H1 (cell line): ENCODE measurements around the gene HOXB6. TPM values are rescaled to one million over a fixed set of nuclear protein-coding genes. Genes with fewer than 3 reads are reported as not detected.

Experiments used
- CTCF ChIA-PET: fragments of 300-600 bp; sonication (Branson Sonifier 250); formaldehyde crosslinking; loops from one replicate; lab custom pipeline; 2021; ENCODE audit not compliant: partially characterized antibody; lab: Charles Lee
- POLR2A ChIA-PET: fragments of 300-600 bp; sonication (Branson Sonifier 250); formaldehyde crosslinking; loops from one replicate; lab custom pipeline; 2021; ENCODE audit warnings: inconsistent platforms; ENCODE audit not compliant: partially characterized antibody; lab: Charles Lee
- DNase-seq, 2 experiments: peaks; one replicate each; pipeline versions ENCODE4 v3.0.0 to v3.0.0-alpha.2; 2010 to 2022; ENCODE audit warnings: low spot score in 2 of 2, low read depth in 1 of 2, mixed read lengths in 1 of 2
- FAIRE-seq: peaks from 2 replicates; lab custom pipeline; 2011; peaks lifted over from hg19 to GRCh38; lab: Jason Lieb, UNC
- H2AFZ ChIP-seq: 2 replicates; pipeline ENCODE4 v1.8.1; 2012; ENCODE audit warnings: low read length, inconsistent platforms
- H2AK5ac ChIP-seq: 2 replicates; pipeline ENCODE4 v1.6.1; 2013; ENCODE audit warnings: low read depth, low read length
- H2BK120ac ChIP-seq: replicated peaks from 2 replicates; pipeline ENCODE3; 2013; ENCODE audit warnings: low read depth, low read length, inconsistent platforms
- H2BK12ac ChIP-seq: 2 replicates; pipeline ENCODE4 v1.6.1; 2013; ENCODE audit warnings: low read depth, low read length
- H2BK15ac ChIP-seq: 2 replicates; pipeline ENCODE4 v1.6.1; 2013; ENCODE audit warnings: low read length
- H2BK20ac ChIP-seq: 2 replicates; pipeline ENCODE4 v1.6.1; 2013; ENCODE audit warnings: low read length
- H2BK5ac ChIP-seq: 2 replicates; pipeline ENCODE4 v1.6.1; 2013; ENCODE audit warnings: low read depth, low read length
- H3K14ac ChIP-seq: 2 replicates; pipeline ENCODE4 v1.6.1; 2013; ENCODE audit warnings: inconsistent platforms; ENCODE audit not compliant: insufficient read length
- H3K18ac ChIP-seq: 2 replicates; pipeline ENCODE4 v1.6.1; 2013; ENCODE audit warnings: low read length; ENCODE audit errors: extremely low read depth
- H3K23ac ChIP-seq: 2 replicates; pipeline ENCODE4 v1.6.1; 2013; ENCODE audit warnings: inconsistent platforms; ENCODE audit not compliant: insufficient read length
- H3K23me2 ChIP-seq: 2 replicates; pipeline ENCODE4 v1.6.1; 2013; ENCODE audit warnings: low read depth, low read length
- H3K27ac ChIP-seq: 2 replicates; pipeline ENCODE4 v1.6.1; 2011; ENCODE audit warnings: low read depth, low read length, inconsistent platforms
- H3K27me3 ChIP-seq, 4 experiments: replicated peaks in 1 of 4; 1 replicate in 1 of 4; 2 replicates in 3 of 4; pipeline versions ENCODE4 v1.6.1 to v1.8.1; 2011 to 2013; ENCODE audit warnings: low read length in 3 of 4, mild to moderate bottlenecking in 3 of 4, inconsistent platforms in 2 of 4, mixed read lengths in 2 of 4, moderate library complexity in 1 of 4; ENCODE audit not compliant: control insufficient read depth in 3 of 4, insufficient read depth in 3 of 4; ENCODE audit errors: extremely low read depth in 1 of 4
- H3K36me3 ChIP-seq, 4 experiments: 2 replicates each; pipeline versions ENCODE4 v1.6.1 to v1.8.1; 2011 to 2013; ENCODE audit warnings: mild to moderate bottlenecking in 4 of 4, low read length in 3 of 4, moderate library complexity in 2 of 4, control low read depth in 1 of 4, inconsistent platforms in 1 of 4; ENCODE audit not compliant: insufficient read depth in 4 of 4, control insufficient read depth in 2 of 4
- H3K4ac ChIP-seq: replicated peaks from 2 replicates; pipeline ENCODE3; 2013; ENCODE audit warnings: low read length, low read depth, mixed read lengths, inconsistent platforms; ENCODE audit not compliant: insufficient read length
- H3K4me1 ChIP-seq, 4 experiments: replicated peaks in 1 of 4; 1 replicate in 1 of 4; 2 replicates in 3 of 4; pipeline versions ENCODE4 v1.6.1 to v1.8.1; 2011 to 2013; ENCODE audit warnings: low read length in 3 of 4, inconsistent platforms in 2 of 4, mixed read lengths in 1 of 4; ENCODE audit not compliant: insufficient read depth in 4 of 4, control insufficient read depth in 3 of 4
- H3K4me2 ChIP-seq, 2 experiments: 2 replicates each; pipeline versions ENCODE4 v1.6.1 to v1.8.1; 2011 to 2013; ENCODE audit warnings: low read depth in 2 of 2, low read length in 2 of 2, control low read depth in 1 of 2, inconsistent platforms in 1 of 2, mild to moderate bottlenecking in 1 of 2; ENCODE audit not compliant: insufficient read depth in 1 of 2
- H3K4me3 ChIP-seq, 4 experiments: fragments of 200-600, 300-600 bp in 1 of 4; sonication (generic), shearing (Covaris generic), sonication (Bioruptor Twin) in 1 of 4; 2 replicates each; pipeline versions ENCODE4 v1.5.1 to v1.8.1; 2011 to 2016; ENCODE audit warnings: low read length in 4 of 4, low read depth in 3 of 4, control low read depth in 2 of 4, inconsistent platforms in 2 of 4, mild to moderate bottlenecking in 2 of 4, mixed read lengths in 1 of 4, moderate library complexity in 1 of 4; ENCODE audit not compliant: insufficient read depth in 2 of 4; ENCODE audit errors: extremely low read depth in 1 of 4
- H3K56ac ChIP-seq: replicated peaks from 2 replicates; pipeline ENCODE3; 2013; ENCODE audit warnings: low read depth, mild to moderate bottlenecking, mixed read lengths, low read length, inconsistent platforms; ENCODE audit not compliant: insufficient read length
- H3K79me1 ChIP-seq: 2 replicates; pipeline ENCODE4 v1.6.1; 2013; ENCODE audit warnings: low read depth, low read length, control low read depth
- H3K79me2 ChIP-seq, 2 experiments: 2 replicates each; pipeline versions ENCODE4 v1.6.1 to v1.8.1; 2012 to 2013; ENCODE audit warnings: low read length in 2 of 2, mild to moderate bottlenecking in 2 of 2, inconsistent platforms in 1 of 2; ENCODE audit not compliant: insufficient read depth in 2 of 2, control insufficient read depth in 1 of 2
- H3K9ac ChIP-seq, 4 experiments: replicated peaks in 1 of 4; 1 replicate in 1 of 4; 2 replicates in 3 of 4; pipeline versions ENCODE4 v1.6.1 to v1.8.1; 2011 to 2013; ENCODE audit warnings: low read depth in 3 of 4, low read length in 3 of 4, control low read depth in 2 of 4, mild to moderate bottlenecking in 2 of 4, moderate library complexity in 2 of 4, inconsistent platforms in 1 of 4; ENCODE audit errors: extremely low read depth in 1 of 4
- H3K9me3 ChIP-seq, 2 experiments: 2 replicates each; pipeline versions ENCODE4 v1.6.1 to v1.8.1; 2012 to 2013; ENCODE audit warnings: mild to moderate bottlenecking in 2 of 2, moderate library complexity in 2 of 2, control low read depth in 1 of 2, inconsistent platforms in 1 of 2, low read depth in 1 of 2, low read length in 1 of 2, mixed read lengths in 1 of 2; ENCODE audit not compliant: insufficient read depth in 2 of 2
- H4K20me1 ChIP-seq, 2 experiments: replicated peaks in 1 of 2; 2 replicates each; pipeline versions ENCODE3 to v1.8.1; 2011 to 2013; ENCODE audit warnings: inconsistent platforms in 2 of 2, low read length in 2 of 2, mild to moderate bottlenecking in 1 of 2; ENCODE audit not compliant: insufficient read depth in 2 of 2, control insufficient read depth in 1 of 2
- H4K5ac ChIP-seq: 2 replicates; pipeline ENCODE4 v1.6.1; 2013; ENCODE audit warnings: low read length, low read depth, mixed read lengths, inconsistent platforms; ENCODE audit not compliant: insufficient read length
- H4K8ac ChIP-seq: 2 replicates; pipeline ENCODE4 v1.8.0; 2013; ENCODE audit warnings: mild to moderate bottlenecking, moderate library complexity, low read length, inconsistent platforms; ENCODE audit not compliant: insufficient read depth; ENCODE audit errors: extremely low read depth
- H4K91ac ChIP-seq: replicated peaks from 2 replicates; pipeline ENCODE3; 2013; ENCODE audit warnings: low read length, mixed read lengths, inconsistent platforms; ENCODE audit not compliant: insufficient read length
- BRCA1 ChIP-seq: IDR thresholded peaks from 2 replicates; pipeline ENCODE4 v1.6.1; 2012; ENCODE audit warnings: low read depth, low read length, improper control_type of control experiment
- CTCF ChIP-seq, 3 experiments: IDR thresholded peaks; 1 replicate in 2 of 3; 2 replicates in 1 of 3; pipeline versions ENCODE4 v1.5.1 to v1.6.1; 2011; ENCODE audit warnings: low read length in 3 of 3, mild to moderate bottlenecking in 3 of 3, inconsistent platforms in 2 of 3, low read depth in 1 of 3, moderate library complexity in 1 of 3; ENCODE audit not compliant: insufficient read depth in 1 of 3; ENCODE audit errors: control extremely low read depth in 1 of 3
- EP300 ChIP-seq, 2 experiments: IDR thresholded peaks; 1 replicate in 1 of 2; 2 replicates in 1 of 2; pipeline ENCODE4 v1.6.1; 2011 to 2012; ENCODE audit warnings: low read depth in 2 of 2, low read length in 2 of 2, mild to moderate bottlenecking in 2 of 2, borderline replicate concordance in 1 of 2, inconsistent platforms in 1 of 2, moderate library complexity in 1 of 2
- GABPA ChIP-seq: IDR thresholded peaks from 2 replicates; pipeline ENCODE4 v1.6.1; 2011; ENCODE audit warnings: mild to moderate bottlenecking, low read length, moderate library complexity, borderline replicate concordance; ENCODE audit not compliant: insufficient read depth
- GTF2F1 ChIP-seq: IDR thresholded peaks from 2 replicates; pipeline ENCODE4 v1.6.1; 2012; ENCODE audit warnings: low read depth, low read length, improper control_type of control experiment, borderline replicate concordance
- NRF1 ChIP-seq: IDR thresholded peaks from 2 replicates; pipeline ENCODE4 v1.6.1; 2011; ENCODE audit warnings: mild to moderate bottlenecking, low read depth, low read length, improper control_type of control experiment
- SP4 ChIP-seq: IDR thresholded peaks from 2 replicates; pipeline ENCODE4 v1.6.1; 2012; ENCODE audit warnings: low read length, inconsistent platforms
- WGBS, 2 experiments: shearing (Covaris generic) in 1 of 2; methylation state at CpG; one replicate each; pipeline versions ENCODE4 v1.1.6 to v1.1.7; 2013 to 2015; ENCODE audit warnings: low lambda C conversion rate in 2 of 2, mixed read lengths in 2 of 2, inconsistent platforms in 1 of 2, low coverage in 1 of 2, missing lambda C conversion rate in 1 of 2; ENCODE audit not compliant: insufficient replicate concordance in 2 of 2, insufficient coverage in 1 of 2, insufficient read length in 1 of 2; ENCODE audit errors: extremely low coverage in 1 of 2, missing lambda C conversion rate in 1 of 2; 5-methylcytosine and 5-hydroxymethylcytosine counted together
- polyA plus RNA-seq, 7 experiments: library from polyadenylated mRNA; depleted of rRNA in 3 of 7; stranded (reverse) in 5 of 7; unstranded in 2 of 7; fragments of >200 nt in 5 of 7; fragments of 200-250 nt in 2 of 7; gene quantifications; 1 replicate in 5 of 7; 2 replicates in 1 of 7; 4 replicates in 1 of 7; pipeline versions ENCODE4 v1.2.1 to v1.2.3, GENCODE V29; 2011 to 2013; ENCODE audit warnings: missing spikeins in 2 of 7, mixed read lengths in 2 of 7
- total RNA-seq: library from RNA; stranded (reverse); fragmentation: NEBNext Ultra II Directional; extraction: Animal tissue kit (Norgen Biotek cat#: 25700); gene quantifications from 2 replicates; pipeline ENCODE4 v1.2.1, GENCODE V29; 2021
- TF ChIP-seq, protein P1 (sequence below): IDR thresholded peaks from 2 replicates; pipeline ENCODE4 v1.6.1; 2011; ENCODE audit warnings: low read depth, mild to moderate bottlenecking, low read length; ENCODE audit not compliant: insufficient read depth

The HOXB6 gene
- total and polyA plus RNA-seq, 2 of the 8 experiments (the other 6 are each of a cell fraction or from before 2014, with no cell fraction given), result not detected

DNA sequence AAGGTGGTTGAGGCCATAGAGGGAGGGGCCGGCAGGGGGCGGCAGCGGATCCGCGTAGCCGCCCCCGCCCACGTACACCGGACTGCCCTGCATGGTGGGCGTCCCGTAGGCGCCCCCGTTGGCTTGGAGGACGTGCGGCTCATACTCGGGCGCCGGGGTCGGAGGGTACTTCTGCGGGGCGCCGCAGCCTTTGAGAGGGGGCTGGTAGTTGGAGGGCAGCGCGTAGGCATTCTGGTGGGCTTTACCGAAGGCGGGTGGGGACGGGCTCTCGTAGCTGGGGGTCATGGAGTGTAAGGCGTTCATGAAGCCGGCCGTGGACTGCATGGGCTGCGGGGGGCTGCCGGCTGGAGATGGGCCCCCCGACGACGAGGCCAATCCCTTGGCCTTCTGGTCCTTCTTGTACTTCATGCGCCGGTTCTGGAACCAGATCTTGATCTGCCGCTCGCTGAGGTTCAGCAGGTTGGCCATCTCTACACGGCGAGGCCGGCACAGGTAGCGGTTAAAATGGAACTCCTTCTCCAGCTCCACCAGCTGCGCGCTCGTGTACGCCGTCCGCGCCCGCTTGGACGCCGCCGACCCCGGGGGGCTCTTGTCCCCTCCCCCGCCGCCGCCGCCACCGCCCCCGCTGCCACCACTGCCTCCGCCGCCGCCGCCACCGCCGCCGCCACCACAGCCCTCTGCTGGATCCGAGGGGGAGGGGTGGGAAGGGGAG, 54.1 kb downstream of the HOXB6 start:
- peaks cover 7 to 29% (median 12%) of the 10 kb centered on the region in 4 experiments for H3K4me1 ChIP-seq
- H3K4ac ChIP-seq, result no peak overlapping the region
- FAIRE-seq (no peak), DNase-seq (no peak)
- H2BK120ac ChIP-seq, result no peak overlapping the region
- no peak overlapping the region for H2BK5ac ChIP-seq
- H2BK12ac ChIP-seq, result no peak overlapping the region
- peak overlapping the region in 1 of 4 experiments; percentile 12; a peak in 1 of 8 replicates for H3K4me3 ChIP-seq
- H3K9me3 ChIP-seq, result no peaks in the 10 kb centered on the region
- H3K36me3 ChIP-seq, result peaks cover 0 to 3% (median 0%) of the 10 kb centered on the region in 4 experiments; a peak in 1 of 8 replicates
- H4K8ac ChIP-seq, result no peak overlapping the region; the same call in 1 of the 2 replicates
- H2BK20ac ChIP-seq, result no peak overlapping the region
- H2AK5ac ChIP-seq, result no peak overlapping the region
- no peak overlapping the region for H3K9ac ChIP-seq
- no peak overlapping the region for H4K91ac ChIP-seq
- H3K56ac ChIP-seq, result no peak overlapping the region
- ChIA-PET CTCF (interaction anchor here (0.7 to 6.6 kb wide), 16 partner anchors 9 to 90 kb away, joined by 3 to 53 read pairs (median 5); partner anchors contain the start of genes HOXB1, HOXB3 and HOXB5), POLR2A (no interaction called here)
- no peak overlapping the region for H3K27ac ChIP-seq
- H3K79me1 ChIP-seq, result no peaks in the 10 kb centered on the region
- H3K27me3 ChIP-seq, result peaks cover 95 to 100% (median 98%) of the 10 kb centered on the region in 4 experiments
- H4K20me1 ChIP-seq, result peaks cover 18 to 21% of the 10 kb centered on the region in 2 experiments
- H2BK15ac ChIP-seq, result no peak overlapping the region
- H3K23me2 ChIP-seq, result no peaks in the 10 kb centered on the region; the same call in 1 of the 2 replicates
- no peak overlapping the region for H4K5ac ChIP-seq
- H3K79me2 ChIP-seq, result no peaks in the 10 kb centered on the region
- no peak overlapping the region for H3K23ac ChIP-seq
- 5% methylated on average over 39 of the region's 70 CpGs; no CpG with 5 or more reads in 1 of the 2 experiments for WGBS, 2 experiments
- peak overlapping the region; percentile 20 to 40; a peak in 3 of 4 replicates for H3K4me2 ChIP-seq
- no peak overlapping the region for H2AFZ ChIP-seq
- H3K14ac ChIP-seq, result no peak overlapping the region
- H3K18ac ChIP-seq, result no peak overlapping the region
- TF ChIP-seq, protein P1, sequence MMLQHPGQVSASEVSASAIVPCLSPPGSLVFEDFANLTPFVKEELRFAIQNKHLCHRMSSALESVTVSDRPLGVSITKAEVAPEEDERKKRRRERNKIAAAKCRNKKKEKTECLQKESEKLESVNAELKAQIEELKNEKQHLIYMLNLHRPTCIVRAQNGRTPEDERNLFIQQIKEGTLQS, result no peak
- no peak for TF ChIP-seq GABPA
- TF ChIP-seq BRCA1, result no peak
- TF ChIP-seq NRF1, result no peak
- no peak for TF ChIP-seq GTF2F1
- TF ChIP-seq SP4, result no peak
- no peak for TF ChIP-seq EP300 (IDR thresholded peaks at IDR 0.05; ENCODE audit: borderline replicate concordance in 1 of 2, low read depth in 2 of 2, low read length in 2 of 2)
- peak; percentile 49 to 64 (median 50) for TF ChIP-seq CTCF (IDR thresholded peaks at IDR 0.05; ENCODE audit: control extremely low read depth in 1 of 3, insufficient read depth in 1 of 3, low read depth in 1 of 3, low read length in 3 of 3)
